MM.1S (cell line): ENCODE data around the gene ALDH1A2.

Source experiments
- DNase-seq: peaks from one replicate; pipeline ENCODE4 v3.0.0-alpha.2; 2015
- H2AFZ ChIP-seq: fragments of 300-600 bp; sonication (generic); 2 replicates; pipeline ENCODE4 v1.6.0; 2016; ENCODE audit warnings: antibody characterized with exemption, low read length
- H3F3A ChIP-seq: fragments of 300-600 bp; sonication (generic); 2 replicates; pipeline ENCODE4 v1.6.1; 2016; ENCODE audit warnings: mild to moderate bottlenecking, antibody characterized with exemption, low read length, moderate library complexity, mixed read lengths; ENCODE audit not compliant: insufficient read depth
- H3K27ac ChIP-seq: fragments of 300-600 bp; sonication (generic); 2 replicates; pipeline ENCODE4 v1.5.1; 2016; ENCODE audit warnings: mild to moderate bottlenecking, low read length
- H3K27me3 ChIP-seq: fragments of 300-600 bp; sonication (generic); replicated peaks from 2 replicates; pipeline ENCODE4 v1.6.0; 2016; ENCODE audit warnings: low read length; ENCODE audit not compliant: insufficient read depth
- H3K36me3 ChIP-seq: fragments of 300-600 bp; sonication (generic); replicated peaks from 2 replicates; pipeline ENCODE4 v1.6.1; 2016; ENCODE audit warnings: mild to moderate bottlenecking, low read length, mixed read lengths; ENCODE audit not compliant: insufficient read depth
- H3K4me1 ChIP-seq: fragments of 300-600 bp; sonication (generic); 2 replicates; pipeline ENCODE4 v1.6.1; 2016; ENCODE audit warnings: low read length, mixed read lengths
- H3K4me2 ChIP-seq: fragments of 300-600 bp; sonication (generic); 2 replicates; pipeline ENCODE4 v1.6.0; 2016; ENCODE audit warnings: low read depth, low read length
- H3K4me3 ChIP-seq: fragments of 300-600 bp; sonication (generic); 2 replicates; pipeline ENCODE4 v1.5.1; 2016; ENCODE audit warnings: low read length, mixed read lengths
- H3K79me2 ChIP-seq: fragments of 300-600 bp; sonication (generic); 2 replicates; pipeline ENCODE4 v1.6.1; 2016; ENCODE audit warnings: mixed run types, low read length, mixed read lengths
- H3K9ac ChIP-seq: fragments of 300-600 bp; sonication (generic); 2 replicates; pipeline ENCODE4 v1.6.1; 2016; ENCODE audit warnings: low read length, mixed read lengths
- H3K9me2 ChIP-seq: fragments of 300-600 bp; sonication (generic); replicated peaks from 2 replicates; pipeline ENCODE4 v1.6.1; 2016; ENCODE audit warnings: mild to moderate bottlenecking, low read length, mixed read lengths; ENCODE audit not compliant: insufficient read depth
- H3K9me3 ChIP-seq: fragments of 300-600 bp; sonication (generic); replicated peaks from 2 replicates; pipeline ENCODE4 v1.6.1; 2016; ENCODE audit warnings: mild to moderate bottlenecking, low read length, mixed read lengths; ENCODE audit not compliant: insufficient read depth
- H4K20me1 ChIP-seq: fragments of 300-600 bp; sonication (generic); 2 replicates; pipeline ENCODE4 v1.6.1; 2016; ENCODE audit warnings: mild to moderate bottlenecking, low read length, moderate library complexity, mixed read lengths; ENCODE audit not compliant: insufficient read depth
- EZH2 ChIP-seq: fragments of 300-600 bp; sonication (generic); optimal IDR thresholded peaks from 2 replicates; pipeline ENCODE3; 2017; ENCODE audit warnings: low read depth, mild to moderate bottlenecking, antibody characterized with exemption, low read length, mixed read lengths
- EZH2phosphoT487 ChIP-seq: fragments of 300-600 bp; sonication (generic); IDR thresholded peaks from 2 replicates; pipeline ENCODE4 v1.6.1; 2018; ENCODE audit warnings: antibody characterized with exemption, low read length
- TF ChIP-seq, protein P1 (sequence below): fragments of 300-600 bp; sonication (generic); IDR thresholded peaks from 2 replicates; pipeline ENCODE4 v1.5.1; 2016; ENCODE audit warnings: antibody characterized with exemption, low read length, mixed read lengths

Gene ALDH1A2

DNA sequence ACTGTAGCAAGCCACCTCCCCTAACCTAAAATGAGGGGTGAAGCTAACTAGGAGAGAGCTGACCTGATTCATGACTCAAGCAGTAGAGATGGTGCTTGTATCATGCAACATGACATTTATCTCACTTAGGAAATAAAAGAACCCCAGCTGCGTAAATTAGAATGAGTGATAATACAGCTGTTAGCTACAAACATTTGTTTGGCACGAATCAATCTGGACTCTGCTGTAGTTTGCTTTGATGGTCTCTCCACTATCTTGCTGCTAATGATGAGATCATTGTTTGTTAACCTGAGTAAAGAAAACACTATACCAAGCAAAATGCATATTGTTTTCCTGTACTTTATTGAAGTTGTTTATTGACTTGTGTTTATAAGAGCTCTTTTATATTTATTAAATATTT lies 92.6 kb downstream of the ALDH1A2 start:
- no peak overlapping the region for H3K4me3 ChIP-seq
- no peak for TF ChIP-seq EZH2
- TF ChIP-seq, protein P1, sequence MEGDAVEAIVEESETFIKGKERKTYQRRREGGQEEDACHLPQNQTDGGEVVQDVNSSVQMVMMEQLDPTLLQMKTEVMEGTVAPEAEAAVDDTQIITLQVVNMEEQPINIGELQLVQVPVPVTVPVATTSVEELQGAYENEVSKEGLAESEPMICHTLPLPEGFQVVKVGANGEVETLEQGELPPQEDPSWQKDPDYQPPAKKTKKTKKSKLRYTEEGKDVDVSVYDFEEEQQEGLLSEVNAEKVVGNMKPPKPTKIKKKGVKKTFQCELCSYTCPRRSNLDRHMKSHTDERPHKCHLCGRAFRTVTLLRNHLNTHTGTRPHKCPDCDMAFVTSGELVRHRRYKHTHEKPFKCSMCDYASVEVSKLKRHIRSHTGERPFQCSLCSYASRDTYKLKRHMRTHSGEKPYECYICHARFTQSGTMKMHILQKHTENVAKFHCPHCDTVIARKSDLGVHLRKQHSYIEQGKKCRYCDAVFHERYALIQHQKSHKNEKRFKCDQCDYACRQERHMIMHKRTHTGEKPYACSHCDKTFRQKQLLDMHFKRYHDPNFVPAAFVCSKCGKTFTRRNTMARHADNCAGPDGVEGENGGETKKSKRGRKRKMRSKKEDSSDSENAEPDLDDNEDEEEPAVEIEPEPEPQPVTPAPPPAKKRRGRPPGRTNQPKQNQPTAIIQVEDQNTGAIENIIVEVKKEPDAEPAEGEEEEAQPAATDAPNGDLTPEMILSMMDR = no peak
- no peak for TF ChIP-seq EZH2phosphoT487
- no peaks in the 10 kb centered on the region for H3K27me3 ChIP-seq
- no peaks in the 10 kb centered on the region for H3K9me2 ChIP-seq
- no peak overlapping the region for H3K4me2 ChIP-seq
- H2AFZ ChIP-seq = no peak overlapping the region
- H3K9me3 ChIP-seq = no peaks in the 10 kb centered on the region
- DNase-seq = no peak
- H4K20me1 ChIP-seq = no peaks in the 10 kb centered on the region
- no peaks in the 10 kb centered on the region for H3K79me2 ChIP-seq
- H3K9ac ChIP-seq = no peak overlapping the region
- H3K27ac ChIP-seq = no peak overlapping the region
- no peaks in the 10 kb centered on the region for H3F3A ChIP-seq
- no peaks in the 10 kb centered on the region for H3K4me1 ChIP-seq
- no peaks in the 10 kb centered on the region for H3K36me3 ChIP-seq

DNA sequence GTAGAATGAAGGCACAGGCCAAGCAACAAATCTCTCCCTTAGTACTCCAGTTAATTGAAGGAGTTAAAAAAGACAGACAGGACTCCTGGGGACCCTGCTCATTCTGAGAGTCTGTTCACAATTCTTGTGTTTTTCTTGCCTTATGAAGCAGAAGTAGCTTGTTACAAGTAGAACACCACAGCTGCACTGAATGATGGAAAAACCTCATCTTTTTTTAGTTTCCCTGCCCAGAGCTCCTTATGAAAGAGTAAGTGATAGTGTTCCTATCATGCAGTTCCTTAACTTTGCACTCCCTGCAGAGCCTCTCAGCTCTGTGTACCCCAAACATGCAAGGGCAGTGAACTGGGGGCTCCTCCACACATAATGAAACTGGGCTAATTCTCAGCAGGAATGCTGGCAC lies 95.5 kb downstream of the ALDH1A2 start:
- Histone ChIP-seq H3K36me3 (no peaks in the 10 kb centered on the region), H2AFZ (no peak overlapping the region), H3K9me2 (no peaks in the 10 kb centered on the region), H3K4me3 (no peak overlapping the region), H3K9me3 (no peaks in the 10 kb centered on the region), H4K20me1 (no peaks in the 10 kb centered on the region), H3K27me3 (no peaks in the 10 kb centered on the region), H3K9ac (no peak overlapping the region), H3K4me1 (no peaks in the 10 kb centered on the region), H3K4me2 (no peak overlapping the region), H3F3A (no peaks in the 10 kb centered on the region), H3K27ac (no peak overlapping the region), H3K79me2 (no peaks in the 10 kb centered on the region)
- TF ChIP-seq, protein P1 = no peak
- TF ChIP-seq EZH2 (no peak), EZH2phosphoT487 (no peak)
- no peak for DNase-seq

DNA sequence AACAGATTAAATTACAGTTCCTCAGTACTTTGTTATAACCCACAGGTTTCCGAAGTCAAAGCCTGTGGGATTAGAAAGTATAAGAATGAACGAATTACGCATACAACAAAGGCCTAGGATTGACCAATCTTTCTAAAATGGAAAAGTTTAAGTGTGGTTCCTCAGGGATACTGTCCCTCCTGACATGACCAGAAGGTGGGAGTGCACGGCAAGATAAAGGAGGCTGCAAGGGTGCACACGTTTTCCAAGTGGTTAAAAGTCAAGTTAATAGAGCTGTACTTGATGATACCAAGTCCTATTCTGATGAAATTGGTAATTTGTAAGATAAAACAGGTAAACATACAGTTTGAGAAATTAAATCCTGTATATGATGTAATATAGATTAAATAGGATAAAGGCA lies 96.2 kb downstream of the ALDH1A2 start:
- H4K20me1 ChIP-seq = no peaks in the 10 kb centered on the region
- no peaks in the 10 kb centered on the region for H3F3A ChIP-seq
- H3K36me3 ChIP-seq = no peaks in the 10 kb centered on the region
- no peak overlapping the region for H3K4me3 ChIP-seq
- no peak for DNase-seq
- H3K79me2 ChIP-seq = no peaks in the 10 kb centered on the region
- no peak overlapping the region for H2AFZ ChIP-seq
- no peak overlapping the region for H3K4me2 ChIP-seq
- H3K9me2 ChIP-seq = no peaks in the 10 kb centered on the region
- no peaks in the 10 kb centered on the region for H3K9me3 ChIP-seq
- no peak overlapping the region for H3K9ac ChIP-seq
- no peaks in the 10 kb centered on the region for H3K27me3 ChIP-seq
- TF ChIP-seq EZH2 (no peak), EZH2phosphoT487 (no peak)
- TF ChIP-seq, protein P1 = no peak
- no peaks in the 10 kb centered on the region for H3K4me1 ChIP-seq
- no peak overlapping the region for H3K27ac ChIP-seq

DNA sequence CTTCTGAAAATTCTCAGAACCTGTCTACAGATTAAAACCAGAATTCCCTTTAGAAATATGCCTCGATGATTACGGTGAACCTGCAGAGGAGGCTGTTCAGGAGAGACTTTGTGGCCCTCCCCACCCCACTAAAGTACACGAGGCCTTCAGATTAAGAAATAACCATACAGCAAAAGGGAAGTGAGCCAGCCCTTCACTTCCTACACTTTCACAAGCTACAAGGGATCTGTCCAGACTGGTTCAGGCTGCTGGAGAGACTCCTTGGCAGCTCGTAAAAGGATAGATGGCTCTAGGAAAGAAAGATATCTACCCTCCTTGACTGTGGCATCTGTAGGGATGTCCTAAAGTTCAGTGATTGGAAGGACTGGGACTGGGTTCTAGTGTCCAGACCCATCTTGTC lies 102.6 kb downstream of the ALDH1A2 start:
- Histone ChIP-seq H3F3A (no peaks in the 10 kb centered on the region), H3K9me2 (no peaks in the 10 kb centered on the region), H3K4me2 (no peak overlapping the region), H4K20me1 (no peaks in the 10 kb centered on the region), H3K27ac (no peak overlapping the region), H3K9me3 (no peaks in the 10 kb centered on the region), H2AFZ (no peak overlapping the region), H3K9ac (no peak overlapping the region), H3K36me3 (no peaks in the 10 kb centered on the region), H3K27me3 (no peaks in the 10 kb centered on the region), H3K4me3 (no peak overlapping the region), H3K79me2 (no peaks in the 10 kb centered on the region), H3K4me1 (no peaks in the 10 kb centered on the region)
- TF ChIP-seq, protein P1 = no peak
- TF ChIP-seq EZH2phosphoT487 (no peak), EZH2 (no peak)
- no peak for DNase-seq
